ENCODE data around the gene PCDH9.

The PCDH9 gene

GRCh38 chr13:66680031-66680430, 550.1 kb downstream of the PCDH9 start:
- Histone ChIP-seq H3K27me3 (ENCODE audit: control insufficient read depth in 1 of 2, insufficient read depth in 2 of 2, low read length in 2 of 2) (no peaks in the 10 kb centered on the region), H3K27ac (ENCODE audit: low read depth, low read length) (no peak overlapping the region), H3K4me3 (ENCODE audit: low read depth in 1 of 2, low read length in 2 of 2) (no peak overlapping the region), H3K36me3 (ENCODE audit: control insufficient read depth in 1 of 2, insufficient read depth in 2 of 2, low read length in 2 of 2) (no peaks in the 10 kb centered on the region), H3K4me1 (ENCODE audit: control insufficient read depth in 1 of 2, insufficient read depth in 2 of 2, low read length in 2 of 2) (no peaks in the 10 kb centered on the region), H3K9ac (ENCODE audit: low read depth in 1 of 2, low read length in 2 of 2) (no peak overlapping the region), H3K9me3 (ENCODE audit: control insufficient read depth in 1 of 2, low read length in 2 of 2) (peaks cover 5 to 11% of the 10 kb centered on the region in 2 donors)

GRCh38 chr13:66675620-66676019, 554.5 kb downstream of the PCDH9 start:
- Histone ChIP-seq H3K4me1 (ENCODE audit: control insufficient read depth in 1 of 2, insufficient read depth in 2 of 2, low read length in 2 of 2) (no peaks in the 10 kb centered on the region), H3K9me3 (ENCODE audit: control insufficient read depth in 1 of 2, low read length in 2 of 2) (peaks cover 0 to 2% of the 10 kb centered on the region in 2 donors), H3K27ac (ENCODE audit: low read depth, low read length) (no peak overlapping the region), H3K9ac (ENCODE audit: low read depth in 1 of 2, low read length in 2 of 2) (no peak overlapping the region), H3K36me3 (ENCODE audit: control insufficient read depth in 1 of 2, insufficient read depth in 2 of 2, low read length in 2 of 2) (no peaks in the 10 kb centered on the region), H3K4me3 (ENCODE audit: low read depth in 1 of 2, low read length in 2 of 2) (no peak overlapping the region), H3K27me3 (ENCODE audit: control insufficient read depth in 1 of 2, insufficient read depth in 2 of 2, low read length in 2 of 2) (no peaks in the 10 kb centered on the region)

GRCh38 chr13:66673401-66673800, 556.7 kb downstream of the PCDH9 start:
- H3K4me1 ChIP-seq (ENCODE audit: control insufficient read depth in 1 of 2, insufficient read depth in 2 of 2, low read length in 2 of 2): no peaks in the 10 kb centered on the region
- no peak overlapping the region for H3K27ac ChIP-seq (ENCODE audit: low read depth, low read length)
- no peaks in the 10 kb centered on the region for H3K27me3 ChIP-seq (ENCODE audit: control insufficient read depth in 1 of 2, insufficient read depth in 2 of 2, low read length in 2 of 2)
- H3K36me3 ChIP-seq (ENCODE audit: control insufficient read depth in 1 of 2, insufficient read depth in 2 of 2, low read length in 2 of 2): no peaks in the 10 kb centered on the region
- peaks cover 0 to 2% of the 10 kb centered on the region in 2 donors for H3K9me3 ChIP-seq (ENCODE audit: control insufficient read depth in 1 of 2, low read length in 2 of 2)
- H3K9ac ChIP-seq (ENCODE audit: low read depth in 1 of 2, low read length in 2 of 2): no peak overlapping the region
- H3K4me3 ChIP-seq (ENCODE audit: low read depth in 1 of 2, low read length in 2 of 2): no peak overlapping the region

- Histone ChIP-seq H3K9me3 (ENCODE audit: control insufficient read depth in 1 of 2, low read length in 2 of 2) (peaks cover 0 to 1% of the 10 kb centered on the region in 2 donors), H3K27ac (ENCODE audit: low read depth, low read length) (no peak overlapping the region), H3K36me3 (ENCODE audit: control insufficient read depth in 1 of 2, insufficient read depth in 2 of 2, low read length in 2 of 2) (no peaks in the 10 kb centered on the region), H3K27me3 (ENCODE audit: control insufficient read depth in 1 of 2, insufficient read depth in 2 of 2, low read length in 2 of 2) (no peaks in the 10 kb centered on the region), H3K4me3 (ENCODE audit: low read depth in 1 of 2, low read length in 2 of 2) (no peak overlapping the region), H3K9ac (ENCODE audit: low read depth in 1 of 2, low read length in 2 of 2) (no peak overlapping the region), H3K4me1 (ENCODE audit: control insufficient read depth in 1 of 2, insufficient read depth in 2 of 2, low read length in 2 of 2) (no peaks in the 10 kb centered on the region)
These were observed 564.1 kb downstream of the PCDH9 start for GRCh38 chr13:66665991-66666390.

- no peaks in the 10 kb centered on the region for H3K4me1 ChIP-seq (ENCODE audit: control insufficient read depth in 1 of 2, insufficient read depth in 2 of 2, low read length in 2 of 2)
- no peaks in the 10 kb centered on the region for H3K27me3 ChIP-seq (ENCODE audit: control insufficient read depth in 1 of 2, insufficient read depth in 2 of 2, low read length in 2 of 2)
- no peak overlapping the region for H3K4me3 ChIP-seq (ENCODE audit: low read depth in 1 of 2, low read length in 2 of 2)
- H3K9me3 ChIP-seq (ENCODE audit: control insufficient read depth in 1 of 2, low read length in 2 of 2): peaks cover 0 to 1% of the 10 kb centered on the region in 2 donors
- H3K36me3 ChIP-seq (ENCODE audit: control insufficient read depth in 1 of 2, insufficient read depth in 2 of 2, low read length in 2 of 2): no peaks in the 10 kb centered on the region
- H3K27ac ChIP-seq (ENCODE audit: low read depth, low read length): no peak overlapping the region
- no peak overlapping the region for H3K9ac ChIP-seq (ENCODE audit: low read depth in 1 of 2, low read length in 2 of 2)
These were observed 566.4 kb downstream of the PCDH9 start for GRCh38 chr13:66663711-66664110.

GRCh38 chr13:66663206-66663605, 566.9 kb downstream of the PCDH9 start:
- Histone ChIP-seq H3K27ac (ENCODE audit: low read depth, low read length) (no peak overlapping the region), H3K9me3 (ENCODE audit: control insufficient read depth in 1 of 2, low read length in 2 of 2) (peaks cover 0 to 1% of the 10 kb centered on the region in 2 donors), H3K27me3 (ENCODE audit: control insufficient read depth in 1 of 2, insufficient read depth in 2 of 2, low read length in 2 of 2) (no peaks in the 10 kb centered on the region), H3K4me3 (ENCODE audit: low read depth in 1 of 2, low read length in 2 of 2) (no peak overlapping the region), H3K4me1 (ENCODE audit: control insufficient read depth in 1 of 2, insufficient read depth in 2 of 2, low read length in 2 of 2) (no peaks in the 10 kb centered on the region), H3K36me3 (ENCODE audit: control insufficient read depth in 1 of 2, insufficient read depth in 2 of 2, low read length in 2 of 2) (no peaks in the 10 kb centered on the region), H3K9ac (ENCODE audit: low read depth in 1 of 2, low read length in 2 of 2) (no peak overlapping the region)

- Histone ChIP-seq H3K36me3 (ENCODE audit: control insufficient read depth in 1 of 2, insufficient read depth in 2 of 2, low read length in 2 of 2) (no peaks in the 10 kb centered on the region), H3K4me1 (ENCODE audit: control insufficient read depth in 1 of 2, insufficient read depth in 2 of 2, low read length in 2 of 2) (no peaks in the 10 kb centered on the region), H3K27ac (ENCODE audit: low read depth, low read length) (no peak overlapping the region), H3K4me3 (ENCODE audit: low read depth in 1 of 2, low read length in 2 of 2) (no peak overlapping the region), H3K27me3 (ENCODE audit: control insufficient read depth in 1 of 2, insufficient read depth in 2 of 2, low read length in 2 of 2) (no peaks in the 10 kb centered on the region), H3K9ac (ENCODE audit: low read depth in 1 of 2, low read length in 2 of 2) (no peak overlapping the region), H3K9me3 (ENCODE audit: control insufficient read depth in 1 of 2, low read length in 2 of 2) (peaks cover 0 to 1% of the 10 kb centered on the region in 2 donors)
These were observed 568.8 kb downstream of the PCDH9 start for GRCh38 chr13:66661336-66661735.

GRCh38 chr13:66660468-66660813, 569.7 kb downstream of the PCDH9 start:
- Histone ChIP-seq H3K27ac (ENCODE audit: low read depth, low read length) (no peak overlapping the region), H3K9me3 (ENCODE audit: control insufficient read depth in 1 of 2, low read length in 2 of 2) (peaks cover 0 to 1% of the 10 kb centered on the region in 2 donors), H3K27me3 (ENCODE audit: control insufficient read depth in 1 of 2, insufficient read depth in 2 of 2, low read length in 2 of 2) (no peaks in the 10 kb centered on the region), H3K9ac (ENCODE audit: low read depth in 1 of 2, low read length in 2 of 2) (no peak overlapping the region), H3K36me3 (ENCODE audit: control insufficient read depth in 1 of 2, insufficient read depth in 2 of 2, low read length in 2 of 2) (no peaks in the 10 kb centered on the region), H3K4me3 (ENCODE audit: low read depth in 1 of 2, low read length in 2 of 2) (no peak overlapping the region), H3K4me1 (ENCODE audit: control insufficient read depth in 1 of 2, insufficient read depth in 2 of 2, low read length in 2 of 2) (no peaks in the 10 kb centered on the region)

- Histone ChIP-seq H3K27ac (ENCODE audit: low read depth, low read length) (no peak overlapping the region), H3K4me3 (ENCODE audit: low read depth in 1 of 2, low read length in 2 of 2) (no peak overlapping the region), H3K27me3 (ENCODE audit: control insufficient read depth in 1 of 2, insufficient read depth in 2 of 2, low read length in 2 of 2) (no peaks in the 10 kb centered on the region), H3K4me1 (ENCODE audit: control insufficient read depth in 1 of 2, insufficient read depth in 2 of 2, low read length in 2 of 2) (no peaks in the 10 kb centered on the region), H3K36me3 (ENCODE audit: control insufficient read depth in 1 of 2, insufficient read depth in 2 of 2, low read length in 2 of 2) (no peaks in the 10 kb centered on the region), H3K9me3 (ENCODE audit: control insufficient read depth in 1 of 2, low read length in 2 of 2) (no peaks in the 10 kb centered on the region), H3K9ac (ENCODE audit: low read depth in 1 of 2, low read length in 2 of 2) (no peak overlapping the region)
These were observed 570.3 kb downstream of the PCDH9 start for GRCh38 chr13:66659701-66660467.

GRCh38 chr13:66659286-66659685, 570.9 kb downstream of the PCDH9 start:
- H3K36me3 ChIP-seq (ENCODE audit: control insufficient read depth in 1 of 2, insufficient read depth in 2 of 2, low read length in 2 of 2): no peaks in the 10 kb centered on the region
- H3K9ac ChIP-seq (ENCODE audit: low read depth in 1 of 2, low read length in 2 of 2): no peak overlapping the region
- H3K4me1 ChIP-seq (ENCODE audit: control insufficient read depth in 1 of 2, insufficient read depth in 2 of 2, low read length in 2 of 2): no peaks in the 10 kb centered on the region
- H3K27ac ChIP-seq (ENCODE audit: low read depth, low read length): no peak overlapping the region
- H3K9me3 ChIP-seq (ENCODE audit: control insufficient read depth in 1 of 2, low read length in 2 of 2): no peaks in the 10 kb centered on the region
- no peaks in the 10 kb centered on the region for H3K27me3 ChIP-seq (ENCODE audit: control insufficient read depth in 1 of 2, insufficient read depth in 2 of 2, low read length in 2 of 2)
- H3K4me3 ChIP-seq (ENCODE audit: low read depth in 1 of 2, low read length in 2 of 2): no peak overlapping the region
